Testis (tissue), 3 donors: ENCODE results near the gene COBL. TPM values are rescaled to one million over a fixed set of nuclear protein-coding genes. Genes with fewer than 3 reads are reported as not detected.

Experiments used
- DNase-seq: peaks from one replicate; pipeline ENCODE4 v3.0.0-alpha.2; 2019
- H3K27ac ChIP-seq, 2 donors: fragments of 200-600 bp; sonication (generic); one replicate each; pipeline ENCODE4 v1.5.1; 2019
- H3K27me3 ChIP-seq: fragments of 200-600 bp; sonication (generic); one replicate; pipeline ENCODE4 v1.5.1; 2019
- H3K36me3 ChIP-seq: fragments of 200-600 bp; sonication (generic); one replicate; pipeline ENCODE4 v1.5.1; 2017; ENCODE audit warnings: low read depth; ENCODE audit errors: missing control alignments
- H3K4me1 ChIP-seq: fragments of 200-600 bp; sonication (generic); one replicate; pipeline ENCODE4 v1.5.1; 2019
- H3K4me3 ChIP-seq, 2 donors: fragments of 200-600 bp; sonication (generic); one replicate each; pipeline ENCODE4 v1.5.1; 2017 to 2019
- H3K9me3 ChIP-seq: fragments of 200-600 bp; sonication (generic); one replicate; pipeline ENCODE4 v1.5.1; 2017
- POLR2A ChIP-seq: fragments of 450-650 bp; IDR thresholded peaks from one replicate; pipeline ENCODE4 v1.6.1; 2017; ENCODE audit warnings: antibody characterized with exemption, mild to moderate bottlenecking, moderate library complexity
- WGBS, 2 donors: methylation state at CpG; one replicate each; pipeline ENCODE4 v1.1.5; 2018; 5-methylcytosine and 5-hydroxymethylcytosine counted together
- intact Hi-C: fragments of 100-400 bp; cut with DNase I; formaldehyde crosslinking; loops from one replicate; pipeline ENCODE4 v1.15.1; 2023; ENCODE audit warnings: low total_unique reads
- polyA plus RNA-seq: library from polyadenylated mRNA; stranded (reverse); fragments of 350-450 nt; fragmentation: Illumina TruSeq; extraction: RNeasy Lipid Tissue Mini Kit (QIAGEN cat#74804); gene quantifications from one replicate; pipeline ENCODE4 v1.2.3, GENCODE V29; 2014; ENCODE audit warnings: low read depth, low replicate concordance; ENCODE audit not compliant: insufficient read depth
- total RNA-seq, 2 donors: library from RNA; depleted of rRNA; stranded (reverse); fragments of >200 nt; gene quantifications; one replicate each; pipeline ENCODE4 v1.2.3, GENCODE V29; 2016
- TF ChIP-seq, protein P1 (sequence below), 3 experiments: fragments of 450-650 bp in 2 of 3; fragments of 200-600 bp in 1 of 3; sonication (generic) in 1 of 3; IDR thresholded peaks; one replicate each; pipeline ENCODE4 v1.5.1; 2016 to 2019; ENCODE audit warnings: antibody characterized with exemption in 3 of 3, mild to moderate bottlenecking in 2 of 3, moderate library complexity in 1 of 3

Gene COBL
- total and polyA plus RNA-seq, 3 donors from 2014 or later: 9.2 to 14.8 (median 12.3) TPM

DNA sequence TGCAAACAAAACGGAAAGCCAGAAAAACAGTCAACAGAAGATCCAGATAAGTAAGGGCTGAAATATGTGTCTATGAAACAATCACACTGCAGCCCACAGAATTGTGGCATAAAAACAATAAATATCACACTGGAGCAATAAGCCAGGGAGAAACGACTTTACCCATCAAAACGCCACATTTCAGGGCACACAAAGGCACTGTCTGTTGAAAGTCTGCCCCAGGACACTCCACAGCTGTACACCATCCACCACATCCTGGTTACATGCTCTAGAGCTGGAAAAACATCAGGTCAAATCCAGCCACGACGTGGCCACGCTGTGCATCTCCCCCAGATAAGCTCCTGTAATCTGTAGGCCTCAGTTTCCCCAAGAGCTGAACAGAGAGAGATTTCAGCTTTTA, 88.7 kb downstream of the COBL start:
- Histone ChIP-seq H3K27ac (no peak overlapping the region), H3K4me1 (no peaks in the 10 kb centered on the region), H3K4me3 (no peak overlapping the region), H3K9me3 (no peaks in the 10 kb centered on the region), H3K36me3 (no peaks in the 10 kb centered on the region), H3K27me3 (no peaks in the 10 kb centered on the region)
- DNase-seq: no peak
- TF ChIP-seq, protein P1, sequence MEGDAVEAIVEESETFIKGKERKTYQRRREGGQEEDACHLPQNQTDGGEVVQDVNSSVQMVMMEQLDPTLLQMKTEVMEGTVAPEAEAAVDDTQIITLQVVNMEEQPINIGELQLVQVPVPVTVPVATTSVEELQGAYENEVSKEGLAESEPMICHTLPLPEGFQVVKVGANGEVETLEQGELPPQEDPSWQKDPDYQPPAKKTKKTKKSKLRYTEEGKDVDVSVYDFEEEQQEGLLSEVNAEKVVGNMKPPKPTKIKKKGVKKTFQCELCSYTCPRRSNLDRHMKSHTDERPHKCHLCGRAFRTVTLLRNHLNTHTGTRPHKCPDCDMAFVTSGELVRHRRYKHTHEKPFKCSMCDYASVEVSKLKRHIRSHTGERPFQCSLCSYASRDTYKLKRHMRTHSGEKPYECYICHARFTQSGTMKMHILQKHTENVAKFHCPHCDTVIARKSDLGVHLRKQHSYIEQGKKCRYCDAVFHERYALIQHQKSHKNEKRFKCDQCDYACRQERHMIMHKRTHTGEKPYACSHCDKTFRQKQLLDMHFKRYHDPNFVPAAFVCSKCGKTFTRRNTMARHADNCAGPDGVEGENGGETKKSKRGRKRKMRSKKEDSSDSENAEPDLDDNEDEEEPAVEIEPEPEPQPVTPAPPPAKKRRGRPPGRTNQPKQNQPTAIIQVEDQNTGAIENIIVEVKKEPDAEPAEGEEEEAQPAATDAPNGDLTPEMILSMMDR (IDR thresholded peaks at IDR 0.05): no peak
- no peak for TF ChIP-seq POLR2A
- WGBS, 2 donors: 81 to 85% methylated on average over 6 of the region's 6 CpGs
- intact Hi-C loops: no loop called here

DNA sequence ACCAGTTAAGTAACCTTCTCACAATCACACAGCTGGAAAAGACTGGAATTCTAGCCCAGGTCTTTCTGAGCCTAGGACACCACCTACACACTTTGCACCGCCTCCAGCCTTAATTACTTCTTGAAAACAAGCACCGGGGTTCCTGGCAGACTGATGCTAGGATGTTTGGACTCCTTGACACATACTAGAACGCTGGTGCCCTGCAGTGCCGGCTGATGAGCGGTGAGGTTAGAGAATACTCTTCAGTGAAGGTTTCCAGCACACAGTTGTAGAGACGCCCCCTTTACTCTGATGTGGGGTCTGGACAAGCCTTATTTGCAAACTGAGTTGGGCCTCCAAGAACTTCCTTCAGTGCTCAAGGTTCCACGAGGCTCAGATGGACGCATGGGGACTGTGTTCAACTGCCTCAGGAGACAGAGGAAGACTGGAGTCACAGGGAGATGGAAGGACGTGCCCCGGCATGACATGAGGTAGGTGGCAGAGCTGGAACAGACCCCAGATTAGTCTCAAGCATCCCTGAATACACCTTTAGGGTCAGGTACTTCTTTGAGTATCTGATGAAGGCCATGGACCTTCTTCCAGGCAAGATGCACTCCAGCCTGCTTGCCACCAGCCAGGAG, 89.6 kb downstream of the COBL start:
- no peak overlapping the region for H3K27ac ChIP-seq
- 84 to 89% methylated on average over 6 to 10 of the region's 10 CpGs for WGBS, 2 donors

DNA sequence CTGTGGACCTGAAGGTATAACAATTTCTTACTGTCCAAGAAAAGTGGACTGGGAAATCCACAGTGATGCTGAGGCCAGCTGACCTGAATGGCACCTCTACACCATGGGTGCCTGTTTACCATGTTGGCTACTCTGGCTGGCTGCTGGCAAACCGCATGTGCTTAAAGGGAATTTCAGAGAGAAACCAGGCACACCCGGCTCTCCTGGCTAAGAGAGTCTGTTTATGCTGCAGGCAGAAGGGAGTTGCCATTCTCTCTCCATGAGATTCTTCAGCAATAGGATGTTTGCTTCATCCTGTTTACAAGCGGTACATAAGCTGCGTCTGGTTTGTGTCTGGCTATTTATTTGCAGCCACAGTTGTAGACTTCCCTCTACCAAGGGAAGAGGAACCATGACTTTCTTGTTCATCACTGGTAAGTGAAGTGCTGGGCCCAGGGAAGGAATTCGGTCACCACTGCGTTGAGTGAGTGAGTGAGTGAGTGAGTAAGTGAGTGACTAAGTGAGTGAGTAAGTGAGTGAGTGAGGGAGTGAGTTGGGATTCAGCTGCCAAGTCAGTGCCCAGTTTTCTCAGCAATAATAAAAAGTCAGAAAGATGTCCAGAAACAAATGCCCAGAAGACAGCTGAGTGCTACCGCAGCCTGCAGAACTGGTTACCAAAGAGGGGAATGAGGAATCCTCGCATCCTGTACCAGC, 90.4 kb downstream of the COBL start:
- WGBS, 2 donors: 64 to 70% methylated on average over 8 of the region's 8 CpGs
- no peaks in the 10 kb centered on the region for H3K4me1 ChIP-seq
- TF ChIP-seq, protein P1 (IDR thresholded peaks at IDR 0.05): no peak
- TF ChIP-seq POLR2A: no peak
- H3K36me3 ChIP-seq: no peaks in the 10 kb centered on the region
- no peak overlapping the region for H3K27ac ChIP-seq
- no peak overlapping the region for H3K4me3 ChIP-seq
- no peaks in the 10 kb centered on the region for H3K27me3 ChIP-seq
- H3K9me3 ChIP-seq: no peaks in the 10 kb centered on the region
- DNase-seq: no peak
- intact Hi-C loops: no loop called here

More for the DNA sequence above, 89.6 kb downstream of the COBL start:
- TF ChIP-seq, protein P1 (IDR thresholded peaks at IDR 0.05): no peak
- TF ChIP-seq POLR2A: no peak
- H3K27me3 ChIP-seq: no peaks in the 10 kb centered on the region
- no peaks in the 10 kb centered on the region for H3K4me1 ChIP-seq
- intact Hi-C loops: no loop called here
- H3K9me3 ChIP-seq: no peaks in the 10 kb centered on the region
- H3K36me3 ChIP-seq: no peaks in the 10 kb centered on the region
- no peak overlapping the region for H3K4me3 ChIP-seq
- no peak for DNase-seq

DNA sequence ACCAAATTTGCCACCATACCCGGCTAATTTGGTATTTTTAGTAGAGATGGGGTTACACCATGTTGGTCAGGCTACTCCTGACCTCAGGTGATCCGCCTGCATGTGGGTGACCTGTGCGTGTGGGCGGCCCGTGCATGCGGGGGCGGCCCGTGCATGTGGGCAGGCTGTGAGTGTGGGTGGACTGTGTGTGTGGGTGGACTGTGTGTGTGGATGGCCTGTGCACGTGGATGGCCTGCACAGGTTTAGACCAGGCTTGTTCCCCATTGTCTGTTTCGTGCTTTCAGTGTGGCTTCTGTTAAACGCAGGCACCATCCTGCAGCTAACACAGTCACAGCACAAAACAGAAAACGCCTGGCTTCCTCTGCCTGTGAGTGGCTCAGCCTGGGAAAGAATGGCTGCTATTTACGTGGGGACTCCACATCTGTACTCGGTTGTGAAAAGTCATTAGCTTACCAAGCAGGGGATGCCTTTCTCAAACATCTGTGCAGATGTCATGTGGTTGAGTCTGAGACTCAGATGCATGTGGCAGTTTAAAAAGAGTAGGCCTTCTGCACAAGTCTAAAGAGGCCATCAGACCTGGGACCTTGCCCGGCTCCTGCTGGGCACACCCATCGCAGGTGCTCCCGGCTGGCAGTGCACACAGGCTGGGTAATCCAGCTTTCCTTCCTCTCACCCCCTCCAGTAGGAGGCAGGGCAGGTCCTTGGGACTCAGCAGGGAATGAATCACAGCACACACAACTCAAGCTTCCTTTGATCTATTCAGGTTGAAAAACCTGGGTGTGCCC, 91.6 kb downstream of the COBL start:
- H3K9me3 ChIP-seq: no peaks in the 10 kb centered on the region
- no peaks in the 10 kb centered on the region for H3K4me1 ChIP-seq
- no peaks in the 10 kb centered on the region for H3K27me3 ChIP-seq
- H3K27ac ChIP-seq: no peak overlapping the region
- WGBS, 2 donors: 84 to 85% methylated on average over 10 to 17 of the region's 17 CpGs
- intact Hi-C loops: no loop called here
- no peaks in the 10 kb centered on the region for H3K36me3 ChIP-seq
- TF ChIP-seq, protein P1 (IDR thresholded peaks at IDR 0.05): no peak
- no peak for TF ChIP-seq POLR2A
- H3K4me3 ChIP-seq: no peak overlapping the region
- no peak for DNase-seq
